GM23338 (cell line): ENCODE measurements around the gene C2orf42. TPM values are rescaled to one million over a fixed set of nuclear protein-coding genes. Genes with fewer than 3 reads are reported as not detected.
"Not testable (repeated sequence)": the region's sequence is repeated elsewhere in the genome, so short reads cannot be mapped to it uniquely, and the experiment has no call there.

Source experiments
- ATAC-seq: fragments of 200-7000 bp; cut with Tn5 transposase; 3 replicates; pipeline ENCODE4 v1.9.1; 2020
- DNase-seq: peaks from one replicate; pipeline ENCODE4 v3.0.0-alpha.2; 2015; ENCODE audit warnings: low spot score
- H2AFZ ChIP-seq: fragments of 200-600 bp; sonication (generic); 2 replicates; pipeline ENCODE4 v1.8.0; 2016; ENCODE audit warnings: antibody characterized with exemption, mild to moderate bottlenecking, moderate library complexity
- H3F3A ChIP-seq: fragments of 200-600 bp; sonication (generic); replicated peaks from 2 replicates; pipeline ENCODE4 v1.8.0; 2017; ENCODE audit warnings: antibody characterized with exemption, mixed run types, low read depth
- H3K27ac ChIP-seq: fragments of 200-600 bp; sonication (generic); 2 replicates; pipeline ENCODE4 v1.6.1; 2016; ENCODE audit warnings: low read depth
- H3K27me3 ChIP-seq: fragments of 200-600 bp; sonication (generic); 2 replicates; pipeline ENCODE4 v1.8.0; 2016; ENCODE audit warnings: mild to moderate bottlenecking, mixed run types, moderate library complexity; ENCODE audit not compliant: insufficient read depth
- H3K36me3 ChIP-seq: fragments of 200-600 bp; sonication (generic); 2 replicates; pipeline ENCODE4 v1.8.0; 2016; ENCODE audit warnings: mild to moderate bottlenecking; ENCODE audit not compliant: insufficient read depth
- H3K4me1 ChIP-seq: fragments of 200-600 bp; sonication (generic); 2 replicates; pipeline ENCODE4 v1.8.0; 2016; ENCODE audit warnings: mild to moderate bottlenecking, moderate library complexity; ENCODE audit not compliant: insufficient read depth
- H3K4me2 ChIP-seq: fragments of 200-600 bp; sonication (generic); 2 replicates; pipeline ENCODE4 v1.7.1; 2017; ENCODE audit warnings: mixed run types
- H3K4me3 ChIP-seq: fragments of 200-600 bp; sonication (generic); 2 replicates; pipeline ENCODE4 v1.6.1; 2016; ENCODE audit warnings: mixed run types
- H3K79me2 ChIP-seq: fragments of 200-600 bp; sonication (generic); replicated peaks from 2 replicates; pipeline ENCODE4 v1.8.0; 2017; ENCODE audit warnings: mild to moderate bottlenecking; ENCODE audit not compliant: insufficient read depth
- H3K9me2 ChIP-seq: fragments of 200-600 bp; sonication (generic); 2 replicates; pipeline ENCODE4 v1.8.0; 2017; ENCODE audit not compliant: insufficient read depth
- H4K20me1 ChIP-seq: fragments of 200-600 bp; sonication (generic); replicated peaks from 2 replicates; pipeline ENCODE4 v1.8.0; 2017; ENCODE audit warnings: mild to moderate bottlenecking; ENCODE audit not compliant: insufficient read depth
- H3K27ac Mint-ChIP-seq: 2 replicates; pipeline ENCODE4 v1.8.0; 2020; ENCODE audit warnings: inconsistent platforms, mild to moderate bottlenecking, moderate library complexity, mixed read lengths
- H3K27me3 Mint-ChIP-seq: 3 replicates; pipeline ENCODE4 v1.8.0; 2022; ENCODE audit warnings: low read depth, mild to moderate bottlenecking, moderate library complexity, mixed read lengths, inconsistent platforms; ENCODE audit not compliant: insufficient read depth, poor library complexity
- H3K36me3 Mint-ChIP-seq: 3 replicates; pipeline ENCODE4 v1.8.0; 2021; ENCODE audit warnings: low read depth, mild to moderate bottlenecking, inconsistent platforms, moderate library complexity, mixed read lengths
- H3K4me1 Mint-ChIP-seq: 3 replicates; pipeline ENCODE4 v1.8.0; 2020; ENCODE audit warnings: mild to moderate bottlenecking, inconsistent platforms, mixed read lengths
- H3K4me3 Mint-ChIP-seq: 3 replicates; pipeline ENCODE4 v1.8.0; 2021; ENCODE audit warnings: moderate library complexity, mild to moderate bottlenecking, inconsistent platforms, mixed read lengths
- H3K9me3 Mint-ChIP-seq: 3 replicates; pipeline ENCODE4 v1.8.0; 2020; ENCODE audit warnings: moderate library complexity, mild to moderate bottlenecking, inconsistent platforms, mixed read lengths
- CREB1 ChIP-seq: fragments of 250-450 bp; sonication (Bioruptor Pico); IDR thresholded peaks from 2 replicates; pipeline ENCODE4 v1.5.0; 2020; ENCODE audit warnings: low read depth, mild to moderate bottlenecking, moderate library complexity
- EZH2 ChIP-seq: fragments of 200-600 bp; sonication (generic); IDR thresholded peaks from one replicate; pipeline ENCODE4 v1.8.0; 2017; ENCODE audit warnings: antibody characterized with exemption, mild to moderate bottlenecking, low read depth; ENCODE audit not compliant: unreplicated experiment
- EZH2phosphoT487 ChIP-seq: fragments of 200-600 bp; sonication (generic); IDR thresholded peaks from one replicate; pipeline ENCODE4 v1.8.1; 2018; ENCODE audit warnings: antibody characterized with exemption; ENCODE audit not compliant: unreplicated experiment
- JUNB ChIP-seq: IDR thresholded peaks from one replicate; pipeline ENCODE4 v1.6.1; 2016; ENCODE audit warnings: antibody characterized with exemption; ENCODE audit not compliant: unreplicated experiment
- POLR2AphosphoS5 ChIP-seq: IDR thresholded peaks from 2 replicates; pipeline ENCODE4 v1.6.1; 2016; ENCODE audit warnings: antibody characterized with exemption, low read depth
- STAT1 ChIP-seq: IDR thresholded peaks from one replicate; pipeline ENCODE4 v1.6.1; 2016; ENCODE audit warnings: antibody characterized with exemption; ENCODE audit not compliant: unreplicated experiment
- ZNF114 ChIP-seq: fragments of 250-450 bp; sonication (Bioruptor Pico); IDR thresholded peaks from 2 replicates; pipeline ENCODE4 v1.5.0; 2020; ENCODE audit warnings: mild to moderate bottlenecking, moderate library complexity
- polyA plus RNA-seq: library from polyadenylated mRNA; unstranded; fragments of >200 nt; fragmentation: Nextera tagmentation; extraction: Ambion mirVana; gene quantifications from 2 replicates; pipeline ENCODE4 v1.2.1, GENCODE V29; 2016
- total RNA-seq: library from RNA; depleted of rRNA; stranded (reverse); fragments of >200 nt; shearing (Covaris generic); gene quantifications from 2 replicates; pipeline ENCODE4 v1.2.3, GENCODE V29; 2014
- TF ChIP-seq, protein P1 (sequence below): IDR thresholded peaks from 2 replicates; pipeline ENCODE4 v1.6.1; 2016; ENCODE audit warnings: antibody characterized with exemption
- TF ChIP-seq, protein P2 (sequence below), 2 experiments: fragments of 200-600 bp in 1 of 2; sonication (generic) in 1 of 2; conservative IDR thresholded peaks; 2 replicates each; pipeline versions ENCODE4 v1.5.1 to v1.6.1; 2016 to 2017; ENCODE audit warnings: antibody characterized with exemption in 2 of 2, low read depth in 2 of 2, mild to moderate bottlenecking in 2 of 2, moderate library complexity in 1 of 2

C2orf42 gene
- total and polyA plus RNA-seq, 2 experiments from 2014 or later = 4.3 to 6.9 TPM

DNA sequence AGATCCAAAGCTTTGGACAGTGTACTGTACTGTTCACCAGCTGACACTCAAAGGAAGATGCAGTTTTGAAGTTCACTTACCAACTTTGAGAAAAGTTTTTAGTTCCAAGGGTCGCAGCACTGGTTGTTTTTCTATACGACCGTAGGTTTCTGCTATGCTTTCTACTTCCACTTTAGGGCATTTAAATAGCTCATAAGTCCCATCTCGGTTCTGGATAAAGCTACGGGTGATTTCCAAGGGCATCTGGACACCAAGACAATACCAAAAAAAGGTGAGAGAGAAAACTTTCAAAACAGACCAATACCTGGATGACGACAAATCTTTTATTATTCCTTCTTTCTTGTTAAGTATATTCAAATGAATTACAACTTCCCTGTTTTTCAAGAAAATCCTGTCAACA, 30.3 kb downstream of the C2orf42 start (continued):
- TF ChIP-seq, protein P1, sequence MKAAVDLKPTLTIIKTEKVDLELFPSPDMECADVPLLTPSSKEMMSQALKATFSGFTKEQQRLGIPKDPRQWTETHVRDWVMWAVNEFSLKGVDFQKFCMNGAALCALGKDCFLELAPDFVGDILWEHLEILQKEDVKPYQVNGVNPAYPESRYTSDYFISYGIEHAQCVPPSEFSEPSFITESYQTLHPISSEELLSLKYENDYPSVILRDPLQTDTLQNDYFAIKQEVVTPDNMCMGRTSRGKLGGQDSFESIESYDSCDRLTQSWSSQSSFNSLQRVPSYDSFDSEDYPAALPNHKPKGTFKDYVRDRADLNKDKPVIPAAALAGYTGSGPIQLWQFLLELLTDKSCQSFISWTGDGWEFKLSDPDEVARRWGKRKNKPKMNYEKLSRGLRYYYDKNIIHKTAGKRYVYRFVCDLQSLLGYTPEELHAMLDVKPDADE = no peak
- TF ChIP-seq EZH2phosphoT487 (no peak), POLR2AphosphoS5 (no peak), ZNF114 (CRISPR knock-in tag) (no peak), EZH2 (no peak), JUNB (no peak), CREB1 (CRISPR knock-in tag) (no peak), STAT1 (no peak)
- TF ChIP-seq, protein P2, sequence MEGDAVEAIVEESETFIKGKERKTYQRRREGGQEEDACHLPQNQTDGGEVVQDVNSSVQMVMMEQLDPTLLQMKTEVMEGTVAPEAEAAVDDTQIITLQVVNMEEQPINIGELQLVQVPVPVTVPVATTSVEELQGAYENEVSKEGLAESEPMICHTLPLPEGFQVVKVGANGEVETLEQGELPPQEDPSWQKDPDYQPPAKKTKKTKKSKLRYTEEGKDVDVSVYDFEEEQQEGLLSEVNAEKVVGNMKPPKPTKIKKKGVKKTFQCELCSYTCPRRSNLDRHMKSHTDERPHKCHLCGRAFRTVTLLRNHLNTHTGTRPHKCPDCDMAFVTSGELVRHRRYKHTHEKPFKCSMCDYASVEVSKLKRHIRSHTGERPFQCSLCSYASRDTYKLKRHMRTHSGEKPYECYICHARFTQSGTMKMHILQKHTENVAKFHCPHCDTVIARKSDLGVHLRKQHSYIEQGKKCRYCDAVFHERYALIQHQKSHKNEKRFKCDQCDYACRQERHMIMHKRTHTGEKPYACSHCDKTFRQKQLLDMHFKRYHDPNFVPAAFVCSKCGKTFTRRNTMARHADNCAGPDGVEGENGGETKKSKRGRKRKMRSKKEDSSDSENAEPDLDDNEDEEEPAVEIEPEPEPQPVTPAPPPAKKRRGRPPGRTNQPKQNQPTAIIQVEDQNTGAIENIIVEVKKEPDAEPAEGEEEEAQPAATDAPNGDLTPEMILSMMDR (conservative IDR thresholded peaks at IDR 0.05; ENCODE audit: low read depth in 2 of 2) = no peak

DNA sequence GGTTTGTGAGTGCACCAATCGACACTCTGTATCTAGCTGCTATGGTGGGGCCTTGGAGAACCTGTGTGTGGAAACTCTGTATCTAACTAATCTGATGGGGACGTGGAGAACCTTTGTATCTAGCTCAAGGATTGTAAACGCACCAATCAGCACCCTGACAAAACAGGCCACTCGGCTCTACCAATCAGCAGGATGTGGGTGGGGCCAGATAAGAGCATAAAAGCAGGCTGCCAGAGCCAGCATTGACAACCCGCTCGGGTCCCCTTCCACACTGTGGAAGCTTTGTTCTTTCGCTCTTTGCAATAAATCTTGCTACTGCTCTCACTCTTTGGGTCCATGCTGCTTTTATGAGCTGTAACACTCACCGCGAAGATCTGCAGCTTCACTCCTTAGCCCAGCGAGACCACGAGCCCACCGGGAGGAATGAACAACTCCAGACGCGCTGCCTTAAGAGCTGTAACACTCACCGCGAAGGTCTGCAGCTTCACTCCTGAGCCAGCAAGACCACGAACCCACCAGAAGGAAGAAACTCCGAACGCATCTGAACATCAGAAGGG, 41.6 kb downstream of the C2orf42 start:
- not testable (repeated sequence) for H3K79me2 ChIP-seq, H3K4me1 ChIP-seq, H3K9me3 Mint-ChIP-seq, DNase-seq, H2AFZ ChIP-seq, H3K4me3 ChIP-seq, H3K27me3 ChIP-seq, H3K4me2 ChIP-seq, H4K20me1 ChIP-seq, H3K4me3 Mint-ChIP-seq, H3K27me3 Mint-ChIP-seq, ATAC-seq, H3K4me1 Mint-ChIP-seq, H3F3A ChIP-seq, H3K9me2 ChIP-seq, H3K36me3 ChIP-seq
- H3K36me3 Mint-ChIP-seq = peaks cover 27% of the 10 kb centered on the region
- 0 out of 2 replicates have a peak overlapping the region, but pooled peaks have one; percentile 29 for H3K27ac ChIP-seq
- H3K27ac Mint-ChIP-seq = peak overlapping the region; percentile 53; the same call in 1 of the 2 replicates

DNA sequence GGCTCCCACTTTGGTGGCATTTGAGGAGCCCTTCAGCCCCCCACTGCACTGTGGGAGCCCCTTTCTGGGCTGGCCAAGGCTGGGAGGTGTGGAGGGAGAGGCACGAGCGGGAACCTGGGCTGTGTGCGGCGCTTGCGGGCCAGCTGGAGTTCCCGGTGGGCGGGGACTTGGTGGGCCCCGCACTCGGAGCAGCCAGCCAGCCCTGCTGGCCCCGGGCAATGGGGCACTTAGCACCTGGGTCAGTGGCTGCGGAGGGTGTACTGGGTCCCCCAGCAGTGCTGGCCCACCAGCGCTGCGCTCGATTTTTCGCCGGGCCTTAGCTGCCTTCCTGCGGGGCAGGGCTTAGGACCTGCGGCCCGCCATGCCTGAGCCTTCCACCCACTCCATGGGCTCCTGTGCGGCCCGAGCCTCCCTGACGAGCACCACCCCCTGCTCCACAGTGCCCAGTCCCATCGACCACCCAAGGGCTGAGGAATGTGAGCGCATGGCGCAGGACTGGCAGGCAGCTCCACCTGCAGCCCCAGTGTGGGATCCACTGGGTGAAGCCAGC, 42.5 kb downstream of the C2orf42 start:
- not testable (repeated sequence) for H3K27me3 Mint-ChIP-seq, H3K27ac Mint-ChIP-seq, H3K36me3 ChIP-seq, H3K79me2 ChIP-seq, H3K27ac ChIP-seq, H3K9me2 ChIP-seq, H3K4me2 ChIP-seq, H3K4me1 ChIP-seq, H3K4me3 ChIP-seq, H3K27me3 ChIP-seq, H3K4me1 Mint-ChIP-seq, ATAC-seq, H4K20me1 ChIP-seq, H3K9me3 Mint-ChIP-seq, H3K4me3 Mint-ChIP-seq, DNase-seq
- Histone ChIP-seq H3F3A (peaks cover 15% of the 10 kb centered on the region; the same call in 1 of the 2 replicates), H2AFZ (peak overlapping the region; percentile 21; the same call in 1 of the 2 replicates)
- peaks cover 24% of the 10 kb centered on the region for H3K36me3 Mint-ChIP-seq
